Ectodermal cell (in vitro differentiated cells): ENCODE measurements around the gene ELL.

ENCODE experiments used
- H3K27ac ChIP-seq: 2 replicates; pipeline ENCODE4 v1.7.0; 2013; ENCODE audit warnings: mild to moderate bottlenecking, low read depth, low read length; ENCODE audit not compliant: insufficient read depth, poor library complexity, severe bottlenecking
- H3K27me3 ChIP-seq: 2 replicates; pipeline ENCODE4 v1.7.0; 2013; ENCODE audit warnings: mild to moderate bottlenecking, low read length; ENCODE audit not compliant: insufficient read depth, control insufficient read depth, poor library complexity, severe bottlenecking
- H3K36me3 ChIP-seq: one replicate; pipeline ENCODE4 v1.7.0; 2013; ENCODE audit warnings: low read length; ENCODE audit not compliant: control insufficient read depth, insufficient read depth
- H3K4me1 ChIP-seq: one replicate; pipeline ENCODE4 v1.7.0; 2013; ENCODE audit warnings: low read length; ENCODE audit not compliant: control insufficient read depth, insufficient read depth
- H3K4me3 ChIP-seq: 2 replicates; pipeline ENCODE4 v1.7.0; 2013; ENCODE audit warnings: low read depth, low read length, control low read depth; ENCODE audit not compliant: insufficient read depth
- H3K9me3 ChIP-seq: 2 replicates; pipeline ENCODE4 v1.7.0; 2013; ENCODE audit warnings: mild to moderate bottlenecking, low read length, moderate library complexity; ENCODE audit not compliant: control insufficient read depth
- WGBS, 2 experiments: methylation state at CpG; one replicate each; pipeline ENCODE4 v1.1.7; 2013; ENCODE audit warnings: missing lambda C conversion rate in 2 of 2; 5-methylcytosine and 5-hydroxymethylcytosine counted together

The ELL gene

GRCh38 chr19:18420930-18421329, 100.9 kb downstream of the ELL start:
- Histone ChIP-seq H3K27me3 (peaks cover 26% of the 10 kb centered on the region), H3K36me3 (no peaks in the 10 kb centered on the region), H3K9me3 (no peaks in the 10 kb centered on the region), H3K27ac (no peak overlapping the region), H3K4me1 (peaks cover 38% of the 10 kb centered on the region), H3K4me3 (no peak overlapping the region)
- WGBS, 2 experiments, result 75 to 84% methylated on average over 2 of the region's 2 CpGs

GRCh38 chr19:18419699-18420460, 102.0 kb downstream of the ELL start:
- Histone ChIP-seq H3K9me3 (no peaks in the 10 kb centered on the region), H3K4me3 (peak overlapping the region; percentile 60), H3K27ac (no peak overlapping the region), H3K36me3 (no peaks in the 10 kb centered on the region), H3K27me3 (peaks cover 26% of the 10 kb centered on the region), H3K4me1 (peaks cover 37% of the 10 kb centered on the region)
- WGBS, 2 experiments, result 3% methylated on average over 97 of the region's 97 CpGs

GRCh38 chr19:18419195-18419698, 102.6 kb downstream of the ELL start, which contains the start of gene SSBP4:
Gene SSBP4 (plus strand): TSS chr19:18419398. CDS start chr19:18419649, 251 bp downstream.
- Histone ChIP-seq H3K4me1 (peaks cover 34% of the 10 kb centered on the region), H3K9me3 (no peaks in the 10 kb centered on the region), H3K36me3 (no peaks in the 10 kb centered on the region), H3K4me3 (peak within 1 kb of the TSS; percentile 60), H3K27me3 (peaks cover 26% of the 10 kb centered on the region), H3K27ac (no peak within 1 kb of the TSS)
- 0 to 1% methylated on average over 80 of the region's 80 CpGs for WGBS, 2 experiments

GRCh38 chr19:18418483-18419194, 103.2 kb downstream of the ELL start:
- Histone ChIP-seq H3K27ac (no peak overlapping the region), H3K4me1 (peaks cover 28% of the 10 kb centered on the region), H3K9me3 (no peaks in the 10 kb centered on the region), H3K27me3 (peaks cover 26% of the 10 kb centered on the region), H3K36me3 (no peaks in the 10 kb centered on the region), H3K4me3 (peak overlapping the region; percentile 60)
- WGBS, 2 experiments, result 35 to 37% methylated on average over 39 of the region's 39 CpGs

GRCh38 chr19:18418029-18418482, 103.8 kb downstream of the ELL start:
- H3K4me3 ChIP-seq, result peak overlapping the region; percentile 34
- H3K4me1 ChIP-seq, result peaks cover 26% of the 10 kb centered on the region

GRCh38 chr19:18417250-18418028, 104.4 kb downstream of the ELL start:
- peaks cover 26% of the 10 kb centered on the region for H3K27me3 ChIP-seq
- H3K4me1 ChIP-seq, result peaks cover 26% of the 10 kb centered on the region
- WGBS, 2 experiments, result 1% methylated on average over 53 of the region's 53 CpGs
- H3K4me3 ChIP-seq, result peak overlapping the region; percentile 34
- no peaks in the 10 kb centered on the region for H3K9me3 ChIP-seq
- H3K27ac ChIP-seq, result peak overlapping the region; percentile 87
- H3K36me3 ChIP-seq, result no peaks in the 10 kb centered on the region

More at GRCh38 chr19:18418029-18418482, 103.8 kb downstream of the ELL start:
- Histone ChIP-seq H3K9me3 (no peaks in the 10 kb centered on the region), H3K27me3 (peaks cover 26% of the 10 kb centered on the region), H3K36me3 (no peaks in the 10 kb centered on the region), H3K27ac (no peak overlapping the region)
- 19 to 23% methylated on average over 30 of the region's 30 CpGs for WGBS, 2 experiments

GRCh38 chr19:18416778-18417249, 105.1 kb downstream of the ELL start:
- Histone ChIP-seq H3K36me3 (no peaks in the 10 kb centered on the region), H3K4me3 (peak overlapping the region; percentile 34), H3K27me3 (peaks cover 26% of the 10 kb centered on the region), H3K27ac (peak overlapping the region; percentile 96), H3K4me1 (peaks cover 26% of the 10 kb centered on the region), H3K9me3 (no peaks in the 10 kb centered on the region)
- 0% methylated on average over 44 of the region's 44 CpGs for WGBS, 2 experiments

GRCh38 chr19:18415178-18415867, 106.5 kb downstream of the ELL start:
- WGBS, 2 experiments, result 80% methylated on average over 25 of the region's 25 CpGs
- no peaks in the 10 kb centered on the region for H3K9me3 ChIP-seq
- H3K4me3 ChIP-seq, result no peak overlapping the region
- H3K27ac ChIP-seq, result no peak overlapping the region
- H3K27me3 ChIP-seq, result peaks cover 24% of the 10 kb centered on the region
- H3K4me1 ChIP-seq, result peaks cover 26% of the 10 kb centered on the region
- H3K36me3 ChIP-seq, result no peaks in the 10 kb centered on the region

GRCh38 chr19:18414504-18415177, 107.2 kb downstream of the ELL start:
- Histone ChIP-seq H3K27ac (no peak overlapping the region), H3K9me3 (no peaks in the 10 kb centered on the region), H3K36me3 (no peaks in the 10 kb centered on the region), H3K27me3 (peaks cover 18% of the 10 kb centered on the region), H3K4me3 (no peak overlapping the region), H3K4me1 (peaks cover 26% of the 10 kb centered on the region)
- 73 to 76% methylated on average over 9 to 11 of the region's 11 CpGs for WGBS, 2 experiments
